Measurements from ENCODE around the gene KCNG2. TPM values are rescaled to one million over a fixed set of nuclear protein-coding genes. Genes with fewer than 3 reads are reported as not detected.

The KCNG2 gene
- total and polyA plus RNA-seq, 2 of the 8 experiments (the other 6 are each of a cell fraction or from before 2014, with no cell fraction given) = 0.19 to 0.74 TPM

DNA sequence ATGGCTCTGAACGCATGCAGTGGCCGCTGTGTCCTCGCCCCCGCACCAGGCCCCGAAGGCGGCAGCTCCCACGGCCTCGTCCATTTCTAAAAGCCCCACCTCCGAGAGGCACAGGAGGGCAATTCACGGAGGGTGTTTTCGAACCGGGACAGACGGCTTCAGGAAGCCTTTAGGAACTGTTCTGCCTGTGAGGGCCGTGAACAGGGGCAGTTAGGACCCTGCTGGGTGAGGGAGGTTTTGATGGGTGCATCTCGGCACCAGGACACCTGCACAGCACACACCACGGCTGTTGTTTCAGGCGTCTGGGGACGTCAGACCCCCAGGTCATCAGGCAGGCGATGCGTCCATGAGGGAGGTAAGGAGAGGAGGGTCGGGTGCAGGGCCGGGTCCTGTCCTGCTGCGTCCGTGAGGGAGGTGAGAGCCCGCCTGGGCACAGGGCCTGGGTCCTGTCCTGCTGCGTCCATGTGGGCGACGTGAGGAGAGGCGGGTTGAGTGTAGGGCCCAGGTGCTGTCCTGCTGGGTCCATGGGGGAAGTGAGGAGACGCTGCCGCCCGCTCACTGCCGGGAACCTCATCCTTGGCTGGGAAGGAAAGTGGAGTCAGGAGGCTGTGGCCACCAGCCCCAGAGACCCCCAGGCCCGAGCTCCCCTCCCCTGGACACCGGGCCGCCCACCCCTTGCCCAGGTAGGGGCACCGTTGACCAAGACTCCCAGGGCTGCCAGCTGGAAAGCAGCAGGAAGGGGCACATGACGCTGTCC lies 25.5 kb upstream of the KCNG2 start (continued):
- TF ChIP-seq, protein P1, sequence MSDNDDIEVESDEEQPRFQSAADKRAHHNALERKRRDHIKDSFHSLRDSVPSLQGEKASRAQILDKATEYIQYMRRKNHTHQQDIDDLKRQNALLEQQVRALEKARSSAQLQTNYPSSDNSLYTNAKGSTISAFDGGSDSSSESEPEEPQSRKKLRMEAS (IDR thresholded peaks at IDR 0.05) = no peak
- TF ChIP-seq NRF1 (IDR thresholded peaks at IDR 0.05; ENCODE audit: low read depth, low read length) (no peak), KDM5A (IDR thresholded peaks at IDR 0.05; ENCODE audit: low read length) (no peak), HDAC2 (IDR thresholded peaks at IDR 0.05; ENCODE audit: borderline replicate concordance in 1 of 2, low read depth in 2 of 2, low read length in 2 of 2) (no peak), CHD2 (IDR thresholded peaks at IDR 0.05; ENCODE audit: low read length) (no peak), SP1 (IDR thresholded peaks at IDR 0.05; ENCODE audit: low read depth, low read length) (no peak)

Data from H1 (cell line).